Measurements from ENCODE around the gene HSD17B7.

DNA sequence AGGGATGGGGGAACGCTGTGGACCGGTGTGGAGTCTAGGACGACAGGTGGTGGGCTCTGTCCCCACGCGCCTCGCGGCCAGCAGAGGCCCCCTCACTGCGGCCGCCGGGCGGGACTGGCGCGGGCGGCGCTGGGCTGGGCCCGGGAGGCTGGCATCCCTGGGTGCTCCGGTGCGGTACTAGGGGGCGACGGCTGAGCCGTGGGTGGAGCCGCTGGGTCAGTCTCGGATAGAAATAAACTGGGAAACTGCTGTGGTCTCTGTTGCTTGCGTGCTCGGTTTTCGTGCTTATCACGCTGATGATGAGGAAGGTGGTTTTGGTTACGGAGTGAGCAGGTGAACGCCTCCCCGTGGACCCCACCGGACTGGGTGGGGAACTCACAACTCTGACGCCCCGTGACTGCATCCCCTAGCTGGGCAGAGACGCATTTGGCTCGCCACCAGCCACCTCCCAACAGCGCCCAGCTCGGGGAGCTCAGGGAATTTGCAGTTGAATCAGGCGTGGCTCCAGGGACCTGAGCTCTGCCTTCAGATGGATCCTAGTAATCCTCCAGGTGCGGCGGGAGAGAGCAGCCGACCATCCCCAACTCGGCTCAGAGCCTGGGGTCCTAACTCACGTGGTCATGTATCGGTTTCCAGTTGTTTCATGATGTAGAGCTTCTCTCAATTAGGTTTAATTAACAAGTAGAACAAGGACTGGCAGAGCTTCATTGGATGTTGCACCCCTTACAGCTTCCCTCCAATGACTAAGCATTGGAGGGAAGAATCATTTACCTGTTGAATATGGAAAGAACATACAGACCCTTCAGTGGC, 32.1 kb downstream of the HSD17B7 start:
- TF ChIP-seq POLR2A (IDR thresholded peaks at IDR 0.05; ENCODE audit: low read depth, low read length) (no peak), POLR2AphosphoS5 (IDR thresholded peaks at IDR 0.05; ENCODE audit: low read depth, low read length) (no peak)

All from GM12891 (cell line).